ENCODE data around the gene CDHR4.
"Not testable (repeated sequence)": the region's sequence is repeated elsewhere in the genome, so short reads cannot be mapped to it uniquely, and the experiment has no call there.

Gene CDHR4

DNA sequence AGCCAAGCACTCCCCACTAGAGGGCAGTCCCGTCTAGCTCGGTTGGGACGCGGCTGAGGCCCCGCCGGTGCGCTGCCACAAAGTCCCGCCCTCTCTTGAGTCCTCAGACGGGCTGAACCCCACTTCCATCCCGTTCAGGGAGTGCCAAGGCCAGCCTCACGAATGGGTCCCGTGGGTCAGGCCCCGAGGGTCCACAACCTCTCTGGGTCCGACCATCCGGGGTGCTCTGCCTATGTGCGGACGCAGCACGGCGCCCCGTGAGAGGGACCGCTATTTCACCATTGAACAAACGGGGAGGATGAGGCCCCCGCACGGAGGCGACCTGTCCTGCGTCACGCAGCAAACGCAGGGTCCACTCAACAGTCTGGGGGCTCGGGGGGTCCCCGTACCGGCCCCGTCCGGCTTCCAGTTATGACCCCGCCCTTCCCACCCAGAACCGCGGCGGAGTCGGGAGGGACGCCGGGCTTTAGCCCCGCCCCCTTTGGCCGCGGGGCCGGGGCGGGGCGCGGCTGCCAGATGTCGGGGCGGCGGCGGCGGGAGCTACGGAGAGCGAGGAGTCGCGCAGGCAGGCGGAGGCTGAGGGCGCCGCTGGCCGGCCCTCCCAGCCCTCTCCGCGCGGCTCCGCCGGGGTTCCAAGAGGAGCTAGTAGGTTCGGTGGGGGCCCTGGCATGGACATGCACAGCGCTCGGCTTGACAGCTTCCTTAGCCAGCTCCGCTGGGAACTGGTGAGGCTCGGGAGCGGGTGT, 3.2 kb upstream of the CDHR4 start, which contains the start of gene INKA1:
TSS of gene INKA1 (plus strand) at position 543 of the 746 bp plus-strand sequence. CDS start at position 675, 132 bp downstream.
- DNase-seq: peak; percentile 89 to 96 (median 92)

DNA sequence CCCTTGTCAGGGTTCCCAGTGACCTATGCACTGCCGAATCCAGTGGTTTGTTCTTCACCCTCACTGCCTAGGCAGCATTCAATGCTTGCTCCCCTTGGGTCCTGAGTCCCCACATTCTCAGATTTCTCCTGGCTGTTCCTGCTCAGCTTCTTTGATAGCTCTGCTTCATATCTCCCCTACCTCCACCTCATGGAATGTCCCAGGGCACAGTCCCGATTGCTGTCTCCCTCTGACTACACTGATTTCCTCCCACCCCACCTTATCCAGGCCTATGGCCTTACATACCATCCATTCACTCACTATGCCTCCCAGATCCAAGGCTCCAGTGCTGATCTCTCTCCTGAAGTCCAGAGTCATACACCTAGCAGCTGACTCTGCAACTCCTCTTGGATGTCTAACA, 1.5 kb upstream of the CDHR4 start:
- no peak for DNase-seq

DNA sequence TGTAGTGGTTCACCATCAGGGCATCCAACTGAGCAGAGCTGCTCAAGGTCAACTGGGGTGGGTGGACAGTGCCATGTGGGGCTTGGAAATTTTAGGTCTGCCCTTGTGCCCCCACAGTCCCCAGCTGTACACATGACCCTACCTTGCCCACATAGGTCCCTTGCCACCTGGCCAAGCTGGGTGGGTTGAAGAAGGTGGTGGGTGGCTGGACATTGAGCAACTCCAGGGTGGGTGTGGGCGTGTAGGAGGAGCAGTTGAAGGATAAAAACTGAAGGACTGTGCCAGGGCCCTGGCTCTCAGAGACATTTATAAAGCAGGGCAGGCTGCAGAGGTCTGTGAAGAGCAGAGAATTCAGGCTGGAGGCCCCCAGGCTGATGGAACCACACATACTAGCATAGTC, 568 bp downstream of the CDHR4 start:
- no peak for DNase-seq

DNA sequence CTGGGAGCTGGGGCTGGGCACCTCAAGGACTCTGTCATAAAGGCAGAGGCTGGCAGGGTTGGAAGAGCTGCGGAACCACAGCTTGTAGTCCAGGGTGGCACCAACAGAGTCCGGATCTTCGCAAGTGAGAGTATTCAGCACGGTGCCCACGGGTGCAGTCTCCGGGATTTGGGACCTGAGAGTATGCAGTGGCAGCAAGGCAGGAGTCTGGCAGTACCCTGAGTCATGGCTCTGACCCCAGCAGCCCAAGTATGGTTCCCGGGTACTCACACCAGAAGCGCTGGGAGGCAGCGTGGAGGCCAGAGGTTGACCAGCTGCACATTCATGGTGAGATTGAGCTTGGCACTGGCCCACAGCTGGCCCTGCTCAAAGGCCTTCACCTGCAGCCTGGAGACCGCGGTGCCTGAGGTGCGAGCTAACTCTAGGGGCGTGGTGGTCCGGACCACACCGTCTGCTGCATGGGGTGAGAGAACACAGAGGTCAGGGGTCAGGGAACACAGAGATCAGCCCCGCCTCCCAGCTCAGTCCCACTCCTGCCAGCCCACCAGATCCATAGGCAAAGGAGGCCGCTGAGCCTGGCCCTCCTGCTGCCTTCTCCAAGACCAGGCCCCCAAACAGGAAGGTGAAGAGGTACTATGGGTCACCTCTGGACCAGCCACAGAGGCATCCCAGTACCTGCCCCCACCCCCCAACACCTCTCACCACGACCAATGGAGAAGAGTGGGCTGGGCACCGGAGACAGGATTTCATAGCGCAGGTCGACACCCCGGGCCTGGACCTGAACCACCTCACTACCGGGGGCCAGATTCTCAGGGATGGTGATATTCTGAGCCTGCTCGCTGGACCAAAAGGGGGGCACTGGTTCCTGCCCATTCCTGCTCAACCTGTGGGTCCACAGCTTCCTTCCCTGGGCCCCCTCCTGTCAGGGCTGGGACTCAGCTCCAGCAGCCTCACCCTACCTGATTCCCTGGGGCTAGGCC, 4.5 kb downstream of the CDHR4 start:
- no peak for DNase-seq

DNA sequence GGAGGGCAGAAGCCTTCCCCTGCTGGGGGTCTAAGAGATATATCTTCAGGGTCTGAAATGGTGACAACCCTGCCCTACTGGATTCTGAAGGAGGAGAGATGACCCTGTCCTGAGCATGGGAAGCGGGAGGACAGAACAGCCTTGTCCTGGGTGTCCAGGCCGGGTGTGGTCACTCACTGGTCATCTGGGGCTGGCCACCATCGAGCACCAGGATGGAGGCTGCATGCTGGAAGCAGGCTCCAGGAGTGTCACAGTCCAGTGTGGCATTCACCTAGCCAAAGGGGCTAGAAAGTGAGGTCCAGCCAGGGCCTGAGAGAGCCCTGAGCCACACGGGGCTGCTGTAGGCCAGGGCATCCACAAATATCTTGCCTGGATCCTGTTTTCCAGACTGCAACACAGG, 5.2 kb downstream of the CDHR4 start:
- no peak for DNase-seq

DNA sequence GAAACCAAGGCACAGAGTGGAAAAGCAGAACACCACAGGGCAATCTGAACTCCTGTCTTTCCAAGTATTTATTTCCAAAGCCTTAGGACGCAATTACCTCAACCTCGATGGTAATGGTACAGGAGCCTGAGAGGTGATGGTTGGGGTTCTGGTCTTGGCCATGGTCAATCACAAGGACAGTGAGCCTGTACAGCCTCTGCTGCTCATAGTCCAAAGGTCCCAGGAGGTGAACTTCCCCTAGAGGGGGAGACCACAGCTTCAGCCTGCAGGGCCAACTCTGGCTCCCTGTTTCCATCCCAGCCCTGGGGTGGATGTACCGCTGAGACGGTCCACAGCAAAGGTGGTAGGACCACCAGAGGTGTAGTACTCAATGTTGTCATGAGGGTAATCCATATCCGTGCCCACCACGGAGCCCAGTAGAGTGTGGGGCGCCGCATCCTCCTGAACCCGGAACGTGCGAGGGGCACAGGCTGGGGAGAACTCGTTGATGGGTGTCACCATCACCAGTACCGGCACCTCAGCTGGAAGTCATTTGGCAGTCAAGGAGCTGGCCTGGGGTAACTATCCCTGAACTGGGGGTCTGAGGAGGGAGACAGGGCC, 6.1 kb downstream of the CDHR4 start:
- no peak for DNase-seq

DNA sequence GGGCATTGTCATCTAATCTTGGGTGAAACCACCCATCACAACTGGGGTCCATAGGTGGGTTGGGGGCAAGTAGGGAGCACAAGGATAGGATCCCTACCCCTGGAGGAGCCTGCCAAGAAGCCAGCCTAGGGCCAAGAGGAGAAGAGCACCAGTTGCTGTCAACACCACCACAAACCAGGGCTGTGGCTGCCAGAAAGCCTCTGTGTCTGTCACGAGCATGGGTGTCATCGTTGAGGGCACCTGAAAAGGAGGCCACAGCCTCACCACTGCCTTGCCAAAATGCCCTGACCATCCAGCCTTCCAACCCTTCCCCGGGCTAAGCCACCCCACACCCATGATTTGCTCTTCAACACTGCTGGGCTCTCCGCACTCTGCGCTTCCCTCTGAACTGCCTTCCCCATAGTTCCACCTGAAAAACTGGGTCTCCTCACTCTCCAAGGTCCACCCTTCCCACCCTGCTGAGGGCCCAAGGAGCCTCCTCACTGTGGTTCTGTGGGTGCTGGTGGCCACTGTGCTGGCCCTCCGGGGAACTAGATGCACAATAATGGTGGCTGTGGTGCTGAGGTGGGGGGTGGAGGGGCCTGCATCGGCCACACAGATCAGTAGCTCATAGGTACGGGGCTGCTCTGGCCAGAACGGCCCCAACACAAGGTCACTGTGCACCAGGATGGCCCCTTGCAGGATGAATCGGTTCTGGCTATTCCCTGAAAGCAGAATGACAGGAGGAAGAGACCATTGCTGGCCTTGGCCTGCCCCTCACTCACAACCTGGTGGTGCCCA, 7.1 kb downstream of the CDHR4 start:
- DNase-seq: no peak

DNA sequence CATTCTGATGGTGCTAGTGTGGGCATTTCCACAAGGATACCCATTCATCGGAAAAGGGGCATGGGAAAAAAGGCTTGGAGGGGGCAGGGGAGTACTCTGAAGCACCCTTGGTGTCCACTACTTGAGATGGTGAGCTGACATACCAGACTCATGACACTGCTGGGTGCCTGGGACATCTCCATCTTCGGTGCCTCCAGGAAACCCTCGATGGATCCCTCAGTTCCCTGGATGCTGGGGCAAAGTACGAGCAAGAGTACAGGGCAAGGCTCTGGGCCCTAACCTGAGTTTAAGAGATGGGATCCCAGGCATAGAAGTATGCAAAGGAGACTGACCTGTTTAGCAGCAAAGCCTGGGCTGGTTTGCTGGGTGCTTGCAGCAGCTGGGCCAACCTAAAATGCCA, 8.1 kb downstream of the CDHR4 start:
- DNase-seq: no peak

DNA sequence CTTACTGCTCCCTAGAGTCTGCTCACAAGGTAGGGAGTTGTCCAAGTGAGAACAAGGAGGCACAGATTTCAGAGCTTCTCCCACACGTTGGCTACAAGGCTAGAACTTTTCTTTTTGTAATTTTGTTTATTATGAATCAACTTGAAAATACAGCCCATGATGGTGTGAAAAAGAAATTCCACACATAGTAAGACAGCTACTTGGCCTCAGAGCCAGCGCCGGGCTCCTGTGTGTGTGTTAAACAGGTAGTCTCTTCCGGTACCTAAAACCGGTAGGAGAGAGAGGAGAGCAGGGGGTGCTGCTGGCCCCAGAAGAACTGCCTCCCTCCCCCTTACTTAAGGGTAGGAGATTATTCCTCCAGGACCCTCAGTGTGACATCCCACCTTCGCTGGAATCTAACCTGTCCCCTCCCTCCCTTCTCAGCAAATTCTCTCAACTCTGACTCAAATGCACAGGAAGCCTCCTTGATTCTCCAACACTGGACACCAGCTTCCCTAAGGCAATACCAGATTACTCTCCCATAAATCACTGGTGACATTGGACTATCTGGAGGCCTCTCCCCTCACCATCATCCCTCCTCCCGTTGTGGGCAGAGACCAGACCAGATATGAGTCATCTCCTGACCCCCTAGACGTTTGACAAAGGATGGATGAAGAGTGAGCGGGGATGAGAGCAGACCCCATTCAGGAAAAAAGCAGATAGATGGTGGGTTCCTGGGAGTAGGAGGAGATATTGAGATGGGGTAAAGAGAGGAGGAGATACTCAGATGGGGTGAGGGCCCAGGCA, 8.9 kb downstream of the CDHR4 start:
- no peak for DNase-seq

DNA sequence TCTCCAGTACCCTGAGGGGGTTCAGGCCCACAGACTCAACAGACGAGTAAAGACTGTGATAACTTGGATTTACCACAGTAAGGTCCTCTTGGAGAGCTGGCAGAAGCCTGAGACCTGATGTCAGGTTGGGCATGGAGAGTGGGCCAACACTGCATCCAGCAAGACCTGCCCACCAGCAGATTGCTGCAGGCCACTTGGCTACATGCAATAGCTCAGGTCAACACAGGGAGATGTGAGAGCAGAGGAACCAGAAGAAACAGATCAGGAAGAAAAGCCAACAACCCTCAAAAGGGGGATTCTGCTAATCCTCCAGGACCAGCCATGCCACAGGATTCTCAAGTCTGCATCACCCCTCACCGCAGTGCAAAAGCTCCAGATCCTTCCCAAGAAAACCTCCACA, 11.6 kb downstream of the CDHR4 start:
- no peak for DNase-seq

DNA sequence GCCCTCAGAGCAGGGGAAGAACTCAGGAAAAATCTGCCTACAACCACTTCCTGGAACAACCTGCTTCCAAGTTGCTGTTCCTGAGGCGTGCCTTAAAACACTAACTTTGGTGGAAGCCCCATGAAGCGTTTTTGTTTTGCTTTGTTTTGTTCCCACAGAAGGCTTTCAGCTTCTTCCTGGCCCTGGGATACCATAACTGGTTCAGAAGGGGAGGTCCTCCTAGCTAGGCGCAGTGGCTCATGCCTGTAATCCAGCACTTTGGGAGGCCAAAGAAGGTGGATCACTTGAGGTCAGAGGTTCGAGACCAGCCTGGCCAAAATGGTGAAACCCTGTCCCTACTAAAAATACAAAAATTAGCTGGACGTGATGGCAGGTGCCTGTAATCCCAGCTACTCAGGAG, 12.1 kb downstream of the CDHR4 start:
- DNase-seq: no peak

DNA sequence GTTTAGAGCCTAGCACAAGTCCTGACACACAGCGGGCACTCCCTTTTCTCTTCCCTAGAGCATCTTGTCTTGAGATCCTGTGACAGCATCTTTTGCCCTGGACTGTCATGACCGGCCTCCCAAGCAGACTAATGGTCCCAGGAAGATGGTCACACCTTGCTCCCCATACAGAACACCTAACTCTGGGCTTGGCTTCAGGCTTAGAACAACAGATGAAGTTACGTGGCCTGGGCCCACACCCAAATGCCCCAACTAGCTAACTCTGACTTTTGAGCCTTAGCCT, 12.6 kb downstream of the CDHR4 start:
- no peak for DNase-seq

DNA sequence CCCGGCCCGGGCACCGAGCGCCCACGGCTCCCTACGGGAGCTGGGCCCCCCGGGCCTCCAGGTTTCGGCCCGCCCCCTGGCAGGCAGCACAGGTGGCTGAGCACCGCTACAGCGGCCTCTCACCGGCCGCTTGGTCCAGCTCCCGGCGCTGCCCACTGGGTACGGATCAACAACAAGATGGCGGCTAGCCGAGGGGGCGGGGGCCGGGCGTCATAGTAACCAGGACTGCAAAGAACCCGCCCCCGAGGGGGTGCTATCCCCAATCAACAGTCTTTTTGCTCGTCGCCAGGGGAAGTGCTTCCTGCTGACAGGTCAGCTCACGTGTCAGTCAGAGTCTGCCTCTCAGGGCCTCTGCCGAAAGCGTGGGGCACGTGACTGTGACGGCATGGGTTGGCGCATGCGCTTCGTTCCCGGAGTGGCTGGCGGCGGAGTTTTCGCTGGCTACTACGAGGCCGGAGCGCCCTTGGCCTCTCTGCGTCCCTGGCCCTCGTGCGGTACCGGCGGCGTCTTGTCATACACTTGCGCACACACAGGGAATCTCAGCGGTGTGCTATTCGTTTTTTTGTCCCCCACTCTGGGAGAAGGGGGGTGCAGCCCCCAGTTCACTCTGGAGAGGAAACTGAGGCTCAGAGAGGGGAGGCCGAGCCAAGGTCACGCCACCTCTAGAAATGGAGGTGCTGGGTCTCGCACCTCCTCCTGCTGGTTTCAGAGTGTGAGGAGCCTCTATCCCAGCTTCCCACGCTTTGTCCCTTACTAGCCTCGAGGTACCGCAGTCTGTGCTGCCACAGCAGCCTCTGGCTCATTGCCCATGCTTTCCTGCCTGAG, 13.1 kb downstream of the CDHR4 start, which contains the start of gene IP6K1:
TSS of gene IP6K1 (minus strand) at position 186 of the 825 bp plus-strand sequence. CDS start 38,502 bp downstream, outside the sequence.
- peak; percentile 99 to 100 (median 100) for DNase-seq

DNA sequence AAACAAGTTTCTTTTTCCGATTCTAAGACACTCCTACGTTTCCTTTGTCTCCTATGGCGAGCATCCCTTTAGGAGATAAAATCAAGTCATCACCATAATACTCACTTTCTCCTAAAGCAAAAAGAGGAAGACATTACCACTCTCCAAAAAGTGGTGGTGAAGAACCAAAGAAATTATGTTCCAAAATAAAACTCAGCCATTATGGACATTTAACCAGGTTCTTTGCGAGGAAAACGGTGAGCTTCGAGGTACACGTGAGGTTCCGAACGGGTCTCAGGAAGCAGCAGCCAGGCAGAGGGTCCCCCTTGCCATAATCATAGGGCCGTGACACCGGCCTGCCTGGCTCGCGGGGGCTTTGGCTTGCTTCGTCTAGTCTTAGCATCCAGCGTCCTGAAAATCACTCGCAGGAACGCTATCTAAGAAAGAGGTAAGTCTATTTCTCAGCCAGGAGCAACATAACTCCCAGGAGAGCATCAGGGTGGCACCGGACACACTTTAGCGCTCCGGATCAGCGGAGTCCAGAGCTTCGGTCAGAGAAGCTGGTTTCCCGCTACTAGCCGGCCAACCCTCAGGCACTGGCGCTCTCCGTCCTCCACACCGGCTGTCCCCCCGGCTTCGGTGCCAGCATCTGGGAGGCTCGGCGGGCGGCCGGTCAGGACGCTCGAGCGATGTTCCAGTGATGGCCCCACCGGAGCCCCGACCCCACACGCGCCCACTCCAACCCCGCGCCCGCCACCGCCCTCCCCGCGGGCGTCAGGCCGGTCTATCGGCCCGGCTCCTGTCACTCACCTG, 13.9 kb downstream of the CDHR4 start:
- peak; percentile 24 to 61 (median 45) for DNase-seq

DNA sequence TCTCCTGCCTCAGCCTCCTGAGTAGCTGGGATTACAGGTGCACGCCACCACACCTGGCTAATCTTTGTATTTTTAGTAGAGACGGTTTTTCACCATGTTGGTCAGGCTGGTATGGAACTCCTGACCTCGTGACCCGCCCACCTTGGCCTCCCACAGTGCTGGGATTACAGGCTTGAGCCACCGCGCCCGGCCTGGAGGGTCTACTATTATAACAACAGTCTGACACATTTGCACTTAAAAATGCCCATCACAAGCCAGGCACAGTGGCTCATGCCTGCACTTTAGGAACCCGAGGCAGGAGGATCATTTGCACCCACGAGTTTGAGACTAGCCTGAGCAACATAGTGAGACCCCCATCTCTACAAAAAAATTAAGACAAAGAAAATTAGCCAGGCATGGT, 17.4 kb downstream of the CDHR4 start:
- not testable (repeated sequence) for DNase-seq

DNA sequence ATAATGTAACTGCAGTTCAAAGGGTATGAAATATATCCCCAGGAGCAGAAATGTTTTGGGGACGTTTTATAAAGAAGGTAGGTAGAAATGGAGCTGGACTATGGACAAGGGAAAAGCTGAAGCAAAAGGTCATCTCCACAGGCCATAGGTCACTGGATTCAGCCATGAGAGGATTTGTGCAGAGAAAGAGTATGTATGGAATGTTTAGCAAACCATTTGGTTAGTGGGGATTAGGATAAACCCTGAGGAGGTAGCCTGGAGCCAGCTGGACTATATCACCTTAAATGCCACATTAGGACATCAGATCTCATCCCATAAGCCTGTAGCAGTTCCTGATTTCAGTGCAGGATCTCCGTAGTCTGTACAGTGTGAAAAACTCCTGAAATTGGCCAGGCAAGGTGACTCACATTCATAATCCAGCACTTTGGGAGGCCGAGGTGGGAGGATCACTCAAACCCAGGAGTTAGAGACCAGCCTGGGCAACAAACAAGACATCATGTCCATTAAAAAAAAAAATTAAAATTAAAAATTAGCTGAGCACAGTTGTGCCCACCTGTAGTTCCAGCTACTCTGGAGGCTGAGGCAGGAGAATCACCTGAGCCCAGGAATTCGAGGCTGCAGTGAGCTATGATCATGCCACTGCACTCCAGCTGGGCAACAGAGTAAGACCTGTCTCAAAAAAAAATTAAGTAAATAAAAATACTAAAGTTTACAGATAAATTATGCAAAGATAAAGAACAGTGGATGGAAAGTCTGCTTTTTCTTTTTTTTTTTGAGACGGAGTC, 18.1 kb downstream of the CDHR4 start:
- DNase-seq: no peak

DNA sequence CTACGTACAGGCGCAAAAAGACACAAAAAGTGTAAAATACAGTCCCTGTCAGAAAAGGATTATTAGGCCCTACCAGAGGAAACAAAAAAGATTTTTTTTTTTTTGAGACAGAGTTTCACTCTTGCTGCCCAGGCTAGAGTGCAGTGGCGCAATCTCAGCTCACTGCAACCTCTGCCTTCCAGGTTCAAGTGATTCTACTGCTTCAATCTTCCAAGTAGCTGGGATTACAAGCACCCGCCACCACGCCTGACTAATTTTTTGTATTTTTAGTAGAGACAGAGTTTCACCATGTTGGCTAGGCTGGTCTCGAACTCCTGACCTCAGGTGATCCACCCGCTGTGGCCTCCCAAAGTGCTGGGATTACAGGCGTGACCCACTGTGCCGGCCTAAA, 18.7 kb downstream of the CDHR4 start:
- not testable (repeated sequence) for DNase-seq

DNA sequence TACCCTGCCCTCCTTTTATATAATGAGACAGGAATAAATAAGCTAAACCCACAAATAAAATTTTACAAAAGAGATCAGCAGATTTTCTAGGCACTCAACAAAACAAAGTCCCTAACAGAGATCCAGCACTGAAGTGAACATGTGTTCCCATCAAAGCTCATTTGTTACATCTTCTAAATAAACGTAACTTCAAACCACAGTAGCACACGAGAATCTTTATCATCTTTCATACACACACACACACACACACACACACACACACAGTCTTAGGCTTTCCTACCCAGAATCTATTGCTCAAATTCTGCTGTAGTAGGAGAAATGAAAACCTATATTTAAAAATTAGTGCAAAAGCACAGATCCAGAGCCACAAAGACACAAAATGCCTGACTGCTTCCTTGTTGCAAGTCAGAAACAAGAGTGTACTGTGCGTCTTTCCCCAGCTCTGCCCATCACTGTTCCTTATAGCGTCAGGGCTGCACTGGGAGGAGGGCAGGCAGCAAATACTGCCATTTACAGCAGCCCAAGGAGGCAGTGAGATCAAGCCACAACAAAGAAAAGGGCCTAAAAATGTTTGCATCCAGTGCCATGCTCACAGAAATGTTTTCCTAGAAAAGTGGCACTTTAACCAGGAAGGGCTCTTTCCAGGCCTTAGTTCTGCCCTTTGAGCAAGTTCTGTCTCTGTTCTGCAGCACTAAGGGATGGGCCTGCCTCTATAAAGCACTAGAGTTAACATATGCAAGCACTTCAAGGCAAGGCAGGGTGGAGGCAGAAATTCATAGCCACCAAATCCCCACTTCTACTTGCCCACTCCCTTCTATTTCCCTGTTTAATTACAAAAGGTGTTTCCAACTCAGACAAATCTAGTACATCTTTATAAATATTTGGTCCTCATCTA, 19.3 kb downstream of the CDHR4 start:
- DNase-seq: no peak
